PC-3 (cell line): Measurements from ENCODE around the gene MSI2.

Experiments used
- CTCF ChIP-seq: fragments of 300-600 bp; sonication (generic); conservative IDR thresholded peaks from 2 replicates; pipeline ENCODE4 v1.5.1; 2017; ENCODE audit warnings: antibody characterized with exemption, low read depth, mild to moderate bottlenecking, low read length
- EZH2 ChIP-seq: fragments of 300-600 bp; sonication (generic); IDR thresholded peaks from one replicate; pipeline ENCODE4 v1.6.1; 2017; ENCODE audit warnings: antibody characterized with exemption, mild to moderate bottlenecking, low read length; ENCODE audit not compliant: unreplicated experiment
- EZH2phosphoT487 ChIP-seq: fragments of 300-600 bp; sonication (generic); IDR thresholded peaks from 2 replicates; pipeline ENCODE4 v1.6.1; 2018; ENCODE audit warnings: mild to moderate bottlenecking, antibody characterized with exemption, low read length, borderline replicate concordance

GRCh38 chr17:57251211-57251787 lies 5.0 kb upstream of the MSI2 start:
- TF ChIP-seq CTCF = no peak
- no peak for TF ChIP-seq EZH2phosphoT487
- no peak for TF ChIP-seq EZH2
